Measurements from ENCODE around the gene PITX1. TPM values are rescaled to one million over a fixed set of nuclear protein-coding genes. Genes with fewer than 3 reads are reported as not detected.

Gene PITX1
- total and polyA plus RNA-seq, 11 donors: 0.03 to 0.39 TPM; not detected in 9

DNA sequence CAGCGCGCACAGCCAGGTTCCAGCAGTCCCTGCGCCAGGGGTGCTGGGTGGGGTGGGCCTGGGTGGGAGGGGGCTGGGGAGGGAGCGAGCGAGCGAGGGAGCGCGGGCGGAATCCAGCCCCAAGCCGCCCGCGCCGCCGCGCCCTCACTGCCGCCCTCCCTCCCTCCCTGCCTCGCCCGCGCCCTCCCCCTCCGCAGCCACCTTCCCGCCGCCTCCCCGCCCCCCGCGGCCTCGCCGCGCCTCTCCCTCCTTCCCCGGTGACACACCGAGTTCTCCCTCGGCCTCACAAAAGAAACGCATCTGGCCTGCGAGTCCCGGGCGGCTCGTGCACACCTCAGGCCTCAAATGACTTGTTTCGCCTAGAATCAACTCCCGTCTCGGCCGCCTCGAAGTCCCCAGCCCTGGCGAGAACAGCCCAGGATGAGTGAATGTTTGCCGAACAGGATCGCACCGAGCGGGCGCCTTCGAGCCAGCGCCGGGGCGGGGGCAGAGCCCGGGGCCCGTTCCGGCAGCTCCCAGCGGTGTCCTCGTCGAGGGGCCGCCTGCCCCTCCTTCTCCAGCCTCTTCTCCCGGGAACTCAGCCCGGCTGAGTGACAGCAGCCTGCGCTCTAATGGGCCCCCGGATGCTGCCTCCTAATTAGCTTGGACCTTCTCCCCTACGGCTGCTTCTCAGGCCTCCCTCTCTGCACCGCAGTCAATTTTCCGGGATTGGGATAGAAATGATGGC lies 371 bp upstream of the PITX1 start:
- Histone ChIP-seq H3K27me3 (peaks cover 83 to 100% (median 95%) of the 10 kb centered on the region in 9 donors), H3K9me3 (no peaks in the 10 kb centered on the region), H3K4me3 (peak overlapping the region in 9 of 12 donors; percentile 24 to 54 (median 42)), H3K36me3 (no peaks in the 10 kb centered on the region), H3K4me1 (peaks cover 11 to 48% (median 28%) of the 10 kb centered on the region in 12 donors), H3K27ac (peak overlapping the region in 1 of 12 donors; percentile 54)
- 6 to 18% (median 8%) methylated on average over 30 to 62 of the region's 65 CpGs for WGBS, 4 donors
- intact Hi-C loops (cut with DNase I): no loop called here
- no peak for TF ChIP-seq CTCF (IDR thresholded peaks at IDR 0.05)
- TF ChIP-seq POLR2A (IDR thresholded peaks at IDR 0.05): no peak
- no peak for ATAC-seq
- DNase-seq: peak in 1 of 5 donors; percentile 44

DNA sequence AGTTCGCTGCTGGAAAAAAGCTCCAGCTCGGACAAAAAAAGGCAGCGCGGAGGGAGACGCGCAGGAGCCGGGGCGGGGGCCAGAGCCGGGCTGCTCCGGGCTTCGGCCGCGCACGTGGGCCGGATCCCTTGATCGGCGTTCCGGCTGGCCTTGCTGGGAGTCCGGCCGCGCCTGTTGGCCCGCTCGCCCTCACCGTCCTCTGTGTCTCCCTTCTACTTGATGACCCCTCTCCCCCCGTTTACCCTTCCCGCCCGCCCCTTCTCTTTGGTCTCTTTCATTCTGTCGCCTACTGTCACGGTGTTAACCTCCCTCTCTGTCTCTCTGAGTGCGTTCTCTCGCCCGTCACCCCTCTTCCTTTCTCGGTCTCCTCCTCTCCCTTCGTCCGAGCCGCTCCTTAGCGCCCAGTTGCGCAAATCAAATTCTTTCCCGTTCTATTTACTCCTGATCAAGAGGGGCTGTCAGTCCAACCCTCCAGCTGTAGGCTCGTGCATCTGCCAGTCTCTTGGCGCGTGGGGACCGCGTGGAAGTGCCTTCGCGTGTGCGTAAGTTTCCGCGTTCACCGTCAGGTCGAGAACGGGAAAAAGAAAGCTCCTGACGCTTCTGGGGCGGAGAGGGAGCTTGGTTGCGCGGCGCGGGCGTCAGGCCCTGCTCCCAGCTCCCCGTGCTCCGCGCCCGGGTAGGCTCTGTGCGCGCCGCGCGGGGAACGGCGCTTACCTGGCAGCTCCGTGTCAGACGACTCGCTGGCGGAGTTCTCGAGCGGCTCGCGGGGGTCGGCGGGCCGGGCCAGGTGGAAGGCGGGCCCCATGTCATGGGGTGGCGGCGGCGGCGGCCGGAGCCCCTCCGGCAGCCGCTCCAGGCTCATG lies 798 bp downstream of the PITX1 start:
- DNase-seq (peak in 1 of 5 donors; percentile 60), ATAC-seq (no peak)
- TF ChIP-seq POLR2A (IDR thresholded peaks at IDR 0.05) (no peak), CTCF (IDR thresholded peaks at IDR 0.05) (no peak)
- H3K36me3 ChIP-seq: no peaks in the 10 kb centered on the region
- peaks cover 83 to 100% (median 93%) of the 10 kb centered on the region in 9 donors for H3K27me3 ChIP-seq
- H3K4me3 ChIP-seq: peak overlapping the region; percentile 21 to 54 (median 40)
- no peaks in the 10 kb centered on the region for H3K9me3 ChIP-seq
- WGBS, 4 donors: 1 to 2% (median 2%) methylated on average over 33 to 89 of the region's 89 CpGs
- peaks cover 11 to 52% (median 22%) of the 10 kb centered on the region in 12 donors for H3K4me1 ChIP-seq
- H3K27ac ChIP-seq: peak overlapping the region in 1 of 12 donors; percentile 23
- intact Hi-C loops (cut with DNase I): no loop called here

GRCh38 chr5:135032695-135032998 lies 1.4 kb downstream of the PITX1 start:
- no peaks in the 10 kb centered on the region for H3K36me3 ChIP-seq
- H3K27ac ChIP-seq: peak overlapping the region in 1 of 12 donors; percentile 23
- no peak for TF ChIP-seq POLR2A (IDR thresholded peaks at IDR 0.05)
- no peak for TF ChIP-seq CTCF (IDR thresholded peaks at IDR 0.05)
- 3 to 6% (median 4%) methylated on average over 18 of the region's 18 CpGs for WGBS, 4 donors
- peak overlapping the region in 10 of 12 donors; percentile 28 to 54 (median 42) for H3K4me3 ChIP-seq
- H3K27me3 ChIP-seq: peaks cover 83 to 100% (median 93%) of the 10 kb centered on the region in 9 donors
- ATAC-seq (no peak), DNase-seq (no peak)
- H3K4me1 ChIP-seq: peaks cover 11 to 58% (median 22%) of the 10 kb centered on the region in 12 donors
- intact Hi-C loops (cut with DNase I): no loop called here
- H3K9me3 ChIP-seq: no peaks in the 10 kb centered on the region
